BJ (cell line): ENCODE results near the gene SMARCD3. TPM values are rescaled to one million over a fixed set of nuclear protein-coding genes. Genes with fewer than 3 reads are reported as not detected.

Experiments
- CTCF ChIA-PET: fragments of 350-600 bp; formaldehyde crosslinking; extraction: SDS; loops from one replicate; lab custom pipeline; 2021; ENCODE audit warnings: antibody characterized with exemption, inconsistent platforms; lab: Yijun Ruan, JAX
- POLR2A ChIA-PET: fragments of 300-600 bp; sonication (Branson Sonifier 250); formaldehyde crosslinking; extraction: SDS; loops from one replicate; lab custom pipeline; 2021; ENCODE audit warnings: antibody characterized with exemption; lab: Charles Lee
- DNase-seq: peaks from one replicate; pipeline ENCODE4 v3.0.0-alpha.2; 2011; ENCODE audit warnings: low read depth
- H3K27me3 ChIP-seq: 2 replicates; pipeline ENCODE4 v1.6.0; 2011; ENCODE audit warnings: low read length; ENCODE audit not compliant: control insufficient read depth, insufficient read depth
- H3K36me3 ChIP-seq: 2 replicates; pipeline ENCODE4 v1.5.1; 2011; ENCODE audit warnings: low read length; ENCODE audit not compliant: control insufficient read depth, insufficient read depth
- H3K4me3 ChIP-seq: 2 replicates; pipeline ENCODE4 v1.5.1; 2011; ENCODE audit warnings: low read depth, mild to moderate bottlenecking, control low read depth, low read length
- polyA plus RNA-seq: library from polyadenylated mRNA; depleted of rRNA; stranded (reverse); fragments of >200 nt; gene quantifications from 2 replicates; pipeline ENCODE4 v1.2.3, GENCODE V29; 2011
- TF ChIP-seq, protein P1 (sequence below): IDR thresholded peaks from 2 replicates; pipeline ENCODE4 v1.5.1; 2011; ENCODE audit warnings: low read depth, mild to moderate bottlenecking, control low read depth, inconsistent platforms, low read length, moderate library complexity; ENCODE audit not compliant: insufficient read depth

SMARCD3 gene
- polyA plus RNA-seq, 1 experiment = 46.6 TPM

GRCh38 chr7:151289891-151290290 lies 41.4 kb upstream of the SMARCD3 start:
- POLR2A ChIA-PET = no interaction called here
- CTCF ChIA-PET = interaction anchor here (1.2 to 1.3 kb wide), 2 partner anchors 14 to 19 kb away, joined by 3 to 4 read pairs; no protein-coding TSS in a partner anchor
- Histone ChIP-seq H3K27me3 (peaks cover 14% of the 10 kb centered on the region), H3K4me3 (no peak overlapping the region), H3K36me3 (no peaks in the 10 kb centered on the region)
- no peak for DNase-seq
- TF ChIP-seq, protein P1, sequence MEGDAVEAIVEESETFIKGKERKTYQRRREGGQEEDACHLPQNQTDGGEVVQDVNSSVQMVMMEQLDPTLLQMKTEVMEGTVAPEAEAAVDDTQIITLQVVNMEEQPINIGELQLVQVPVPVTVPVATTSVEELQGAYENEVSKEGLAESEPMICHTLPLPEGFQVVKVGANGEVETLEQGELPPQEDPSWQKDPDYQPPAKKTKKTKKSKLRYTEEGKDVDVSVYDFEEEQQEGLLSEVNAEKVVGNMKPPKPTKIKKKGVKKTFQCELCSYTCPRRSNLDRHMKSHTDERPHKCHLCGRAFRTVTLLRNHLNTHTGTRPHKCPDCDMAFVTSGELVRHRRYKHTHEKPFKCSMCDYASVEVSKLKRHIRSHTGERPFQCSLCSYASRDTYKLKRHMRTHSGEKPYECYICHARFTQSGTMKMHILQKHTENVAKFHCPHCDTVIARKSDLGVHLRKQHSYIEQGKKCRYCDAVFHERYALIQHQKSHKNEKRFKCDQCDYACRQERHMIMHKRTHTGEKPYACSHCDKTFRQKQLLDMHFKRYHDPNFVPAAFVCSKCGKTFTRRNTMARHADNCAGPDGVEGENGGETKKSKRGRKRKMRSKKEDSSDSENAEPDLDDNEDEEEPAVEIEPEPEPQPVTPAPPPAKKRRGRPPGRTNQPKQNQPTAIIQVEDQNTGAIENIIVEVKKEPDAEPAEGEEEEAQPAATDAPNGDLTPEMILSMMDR = no peak

GRCh38 chr7:151286148-151286547 lies 37.7 kb upstream of the SMARCD3 start:
- CTCF ChIA-PET = interaction anchor here (0.7 to 1.2 kb wide), 2 partner anchors 18 kb away, joined by 3 to 4 read pairs; no protein-coding TSS in a partner anchor

DNA sequence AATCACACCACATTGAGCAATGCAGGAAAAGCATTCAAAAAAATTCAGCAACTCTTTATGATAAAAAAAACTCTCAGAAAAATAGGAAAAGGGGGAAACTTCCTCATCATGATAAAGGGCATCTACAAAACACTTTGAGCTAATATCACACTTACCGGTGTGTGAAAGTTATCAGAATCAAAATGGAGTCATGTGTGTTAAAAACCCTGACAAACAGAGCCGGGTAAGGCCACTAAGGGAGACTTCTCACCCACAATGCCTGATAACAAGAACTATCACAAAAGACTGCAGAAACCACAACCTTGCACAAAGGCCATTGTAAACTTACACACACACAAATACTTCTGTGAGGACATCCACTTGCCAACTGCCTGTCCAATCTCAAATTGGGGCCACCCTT lies 34.8 kb upstream of the SMARCD3 start:
- Histone ChIP-seq H3K36me3 (no peaks in the 10 kb centered on the region), H3K4me3 (no peak overlapping the region), H3K27me3 (peaks cover 12% of the 10 kb centered on the region)
- ChIA-PET POLR2A (no interaction called here), CTCF (no interaction called here)
- TF ChIP-seq, protein P1 = no peak
- DNase-seq = no peak

More at GRCh38 chr7:151286148-151286547, 37.7 kb upstream of the SMARCD3 start:
- Histone ChIP-seq H3K4me3 (no peak overlapping the region), H3K36me3 (no peaks in the 10 kb centered on the region), H3K27me3 (peaks cover 15% of the 10 kb centered on the region)
- POLR2A ChIA-PET = interaction anchor here (0.7 kb wide), 1 partner anchor 17 kb away, joined by 4 read pairs; no protein-coding TSS in a partner anchor
- no peak for DNase-seq
- TF ChIP-seq, protein P1 = no peak

- H3K27me3 ChIP-seq = peaks cover 10% of the 10 kb centered on the region
- no peaks in the 10 kb centered on the region for H3K36me3 ChIP-seq
- ChIA-PET CTCF (interaction anchor here (0.6 to 1.1 kb wide), 4 partner anchors 22 to 158 kb away, joined by 3 to 4 read pairs (median 4); partner anchors contain the start of gene ABCF2), POLR2A (no interaction called here)
- DNase-seq = no peak
- TF ChIP-seq, protein P1 = no peak
- H3K4me3 ChIP-seq = no peak overlapping the region
Observed at GRCh38 chr7:151282111-151282510, 33.6 kb upstream of the SMARCD3 start.

DNA sequence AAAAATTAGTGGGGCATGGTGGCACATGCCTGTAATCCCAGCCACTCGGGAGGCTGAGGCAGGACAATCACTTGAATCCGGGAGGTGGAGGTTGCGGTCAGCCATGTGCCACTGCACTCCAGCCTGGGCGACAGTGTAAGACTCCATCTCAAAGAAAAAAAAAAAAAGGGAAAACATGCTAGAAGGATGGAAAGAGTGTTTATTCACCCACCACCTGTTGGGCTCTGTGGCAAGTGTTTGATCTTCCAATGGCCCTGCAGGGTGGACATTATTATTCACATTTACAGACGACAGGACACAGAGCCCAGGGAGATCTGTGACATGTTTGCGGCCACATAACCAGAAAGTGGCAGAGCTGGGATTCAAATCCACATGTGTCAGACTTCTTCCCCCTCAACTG lies 33.2 kb upstream of the SMARCD3 start:
- CTCF ChIA-PET = interaction anchor here (1.0 to 1.1 kb wide), 3 partner anchors 23 to 55 kb away, joined by 3 to 4 read pairs (median 3); partner anchors contain the start of gene ABCF2
- no peaks in the 10 kb centered on the region for H3K36me3 ChIP-seq
- TF ChIP-seq, protein P1 = no peak

More for the DNA sequence above, 33.2 kb upstream of the SMARCD3 start:
- peaks cover 8% of the 10 kb centered on the region for H3K27me3 ChIP-seq
- no peak for DNase-seq
- POLR2A ChIA-PET = no interaction called here
- H3K4me3 ChIP-seq = no peak overlapping the region
